Nephron progenitor cell (in vitro differentiated cells): ENCODE results near the gene ELK3.

Source experiments
- DNase-seq: peaks from one replicate; pipeline ENCODE4 v3.0.0; 2021
- H3K27ac Mint-ChIP-seq: 2 replicates; pipeline ENCODE4 v1.8.0; 2021; ENCODE audit warnings: mild to moderate bottlenecking, moderate library complexity, mixed read lengths
- H3K27me3 Mint-ChIP-seq: 2 replicates; pipeline ENCODE4 v1.8.0; 2021; ENCODE audit warnings: mild to moderate bottlenecking, low read depth, mixed read lengths; ENCODE audit not compliant: poor library complexity
- H3K36me3 Mint-ChIP-seq: 2 replicates; pipeline ENCODE4 v1.8.0; 2021; ENCODE audit warnings: low read depth, mixed read lengths
- H3K4me1 Mint-ChIP-seq: 2 replicates; pipeline ENCODE4 v1.8.0; 2021; ENCODE audit warnings: mixed read lengths
- H3K4me3 Mint-ChIP-seq: 2 replicates; pipeline ENCODE4 v1.8.0; 2021; ENCODE audit warnings: mild to moderate bottlenecking, moderate library complexity, mixed read lengths
- H3K9me3 Mint-ChIP-seq: 2 replicates; pipeline ENCODE4 v1.8.0; 2021; ENCODE audit warnings: mild to moderate bottlenecking, moderate library complexity, mixed read lengths
- TF ChIP-seq, protein P1 (sequence below): fragments of 200-600 bp; sonication (generic); IDR thresholded peaks from 2 replicates; pipeline ENCODE4 v1.5.0; 2021; ENCODE audit warnings: antibody characterized with exemption

Gene ELK3

DNA sequence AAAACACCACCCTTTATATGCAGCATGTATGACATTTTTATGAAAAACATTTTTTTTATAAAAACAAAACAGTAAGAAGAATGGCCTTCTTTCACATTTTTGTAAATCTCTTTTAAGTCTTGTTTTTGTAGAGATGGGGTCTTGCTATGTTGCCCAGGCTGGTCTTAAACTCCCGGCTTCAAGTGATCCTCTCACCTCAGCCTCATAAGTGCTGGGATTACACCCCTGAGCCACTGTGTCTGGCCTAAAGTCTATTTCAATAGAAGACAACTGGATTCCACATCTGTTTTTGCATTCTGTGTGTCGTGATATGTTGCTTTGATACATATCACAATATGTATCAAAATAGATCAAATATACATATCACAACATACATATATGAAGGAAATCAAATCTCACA, 98.9 kb downstream of the ELK3 start:
- Mint-ChIP-seq H3K27me3 (no peaks in the 10 kb centered on the region), H3K4me3 (no peak overlapping the region)

GRCh38 chr12:96294831-96295230, 100.7 kb downstream of the ELK3 start:
- DNase-seq = no peak
- H3K9me3 Mint-ChIP-seq = no peaks in the 10 kb centered on the region
- no peaks in the 10 kb centered on the region for H3K4me1 Mint-ChIP-seq
- TF ChIP-seq, protein P1, sequence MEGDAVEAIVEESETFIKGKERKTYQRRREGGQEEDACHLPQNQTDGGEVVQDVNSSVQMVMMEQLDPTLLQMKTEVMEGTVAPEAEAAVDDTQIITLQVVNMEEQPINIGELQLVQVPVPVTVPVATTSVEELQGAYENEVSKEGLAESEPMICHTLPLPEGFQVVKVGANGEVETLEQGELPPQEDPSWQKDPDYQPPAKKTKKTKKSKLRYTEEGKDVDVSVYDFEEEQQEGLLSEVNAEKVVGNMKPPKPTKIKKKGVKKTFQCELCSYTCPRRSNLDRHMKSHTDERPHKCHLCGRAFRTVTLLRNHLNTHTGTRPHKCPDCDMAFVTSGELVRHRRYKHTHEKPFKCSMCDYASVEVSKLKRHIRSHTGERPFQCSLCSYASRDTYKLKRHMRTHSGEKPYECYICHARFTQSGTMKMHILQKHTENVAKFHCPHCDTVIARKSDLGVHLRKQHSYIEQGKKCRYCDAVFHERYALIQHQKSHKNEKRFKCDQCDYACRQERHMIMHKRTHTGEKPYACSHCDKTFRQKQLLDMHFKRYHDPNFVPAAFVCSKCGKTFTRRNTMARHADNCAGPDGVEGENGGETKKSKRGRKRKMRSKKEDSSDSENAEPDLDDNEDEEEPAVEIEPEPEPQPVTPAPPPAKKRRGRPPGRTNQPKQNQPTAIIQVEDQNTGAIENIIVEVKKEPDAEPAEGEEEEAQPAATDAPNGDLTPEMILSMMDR = no peak
- H3K36me3 Mint-ChIP-seq = peaks cover 66% of the 10 kb centered on the region
- H3K27me3 Mint-ChIP-seq = no peaks in the 10 kb centered on the region
- H3K27ac Mint-ChIP-seq = no peak overlapping the region
- no peak overlapping the region for H3K4me3 Mint-ChIP-seq

More for the DNA sequence above, 98.9 kb downstream of the ELK3 start:
- H3K36me3 Mint-ChIP-seq = peaks cover 55% of the 10 kb centered on the region
- DNase-seq = no peak
- no peaks in the 10 kb centered on the region for H3K4me1 Mint-ChIP-seq
- TF ChIP-seq, protein P1 = no peak
- no peaks in the 10 kb centered on the region for H3K9me3 Mint-ChIP-seq
- H3K27ac Mint-ChIP-seq = no peak overlapping the region

GRCh38 chr12:96295532-96296160, 101.5 kb downstream of the ELK3 start:
- Mint-ChIP-seq H3K27me3 (no peaks in the 10 kb centered on the region), H3K4me1 (no peaks in the 10 kb centered on the region), H3K4me3 (no peak overlapping the region), H3K9me3 (no peaks in the 10 kb centered on the region), H3K27ac (no peak overlapping the region), H3K36me3 (peaks cover 70% of the 10 kb centered on the region)
- TF ChIP-seq, protein P1 = no peak
- no peak for DNase-seq

DNA sequence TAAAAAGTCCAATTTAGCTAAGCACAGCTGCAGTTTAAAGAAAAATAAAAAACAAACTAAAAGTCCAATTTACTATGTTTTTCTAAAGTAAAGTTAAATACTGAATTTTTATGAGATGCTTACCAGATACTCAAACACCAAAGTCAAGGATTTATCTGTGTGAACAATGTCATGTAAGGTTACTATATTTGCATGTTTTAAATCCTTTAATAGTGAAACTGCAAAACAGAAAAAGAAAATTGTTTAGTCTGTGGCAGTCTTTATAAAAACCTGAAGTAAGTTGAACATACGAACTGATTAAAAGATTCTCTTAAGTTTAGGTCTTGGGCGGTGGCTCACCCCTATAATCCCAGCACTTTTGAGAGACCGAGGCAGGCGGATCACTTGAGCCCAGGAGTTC, 103.3 kb downstream of the ELK3 start:
- Mint-ChIP-seq H3K27me3 (no peaks in the 10 kb centered on the region), H3K9me3 (no peaks in the 10 kb centered on the region), H3K27ac (no peak overlapping the region), H3K4me1 (no peaks in the 10 kb centered on the region), H3K36me3 (peaks cover 66% of the 10 kb centered on the region), H3K4me3 (no peak overlapping the region)
- TF ChIP-seq, protein P1 = no peak
- DNase-seq = no peak

- no peak overlapping the region for H3K27ac Mint-ChIP-seq
- no peak for DNase-seq
These were observed 105.9 kb downstream of the ELK3 start for GRCh38 chr12:96300064-96300463.

More at GRCh38 chr12:96300064-96300463, 105.9 kb downstream of the ELK3 start:
- Mint-ChIP-seq H3K4me1 (no peaks in the 10 kb centered on the region), H3K4me3 (no peak overlapping the region), H3K36me3 (peaks cover 48% of the 10 kb centered on the region), H3K9me3 (no peaks in the 10 kb centered on the region), H3K27me3 (no peaks in the 10 kb centered on the region)
- TF ChIP-seq, protein P1 = no peak
